ENCODE results near the gene NCAM2. TPM values are rescaled to one million over a fixed set of nuclear protein-coding genes. Genes with fewer than 3 reads are reported as not detected.

NCAM2 gene
- total and polyA plus RNA-seq, 2 experiments from 2014 or later = 1.7 to 6.3 TPM

DNA sequence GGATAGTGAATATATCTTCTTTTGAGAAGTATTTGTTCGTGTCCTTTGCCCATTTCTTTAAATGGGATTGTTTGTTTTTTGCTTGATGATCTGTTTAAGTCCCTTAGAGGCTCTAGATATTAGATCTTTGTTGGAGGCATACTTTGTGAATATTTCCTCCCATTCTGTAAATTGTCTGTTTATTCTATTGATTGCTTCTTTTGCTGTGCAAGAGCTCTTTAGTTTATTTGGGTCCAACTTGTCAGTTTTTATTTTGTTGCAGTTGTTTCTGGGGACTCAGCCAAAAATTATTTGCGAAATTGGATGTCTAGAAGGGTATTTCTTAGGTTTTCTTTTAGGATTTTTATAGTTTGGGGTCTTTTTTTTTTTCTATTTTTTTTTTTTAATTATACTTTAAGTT lies 302.8 kb downstream of the NCAM2 start:
- Histone ChIP-seq H3K4me1 (ENCODE audit: insufficient read depth) (no peaks in the 10 kb centered on the region), H3K4me2 (no peak overlapping the region), H3K36me3 (replicated peaks; ENCODE audit: insufficient read depth, low read depth) (no peaks in the 10 kb centered on the region), H4K20me1 (ENCODE audit: insufficient read depth, poor library complexity, severe bottlenecking) (no peaks in the 10 kb centered on the region), H3K4me3 (no peak overlapping the region), H3K9me3 (ENCODE audit: low read depth) (no peaks in the 10 kb centered on the region), H3K27me3 (no peaks in the 10 kb centered on the region), H3K79me2 (no peaks in the 10 kb centered on the region), H2AFZ (no peak overlapping the region), H3K9me2 (replicated peaks; ENCODE audit: insufficient read depth) (no peaks in the 10 kb centered on the region), H3K27ac (no peak overlapping the region)
- TF ChIP-seq EZH2 (IDR thresholded peaks at IDR 0.05; ENCODE audit: borderline replicate concordance) (no peak), EZH2phosphoT487 (IDR thresholded peaks at IDR 0.05; ENCODE audit: low read depth, severe bottlenecking, unreplicated experiment) (no peak)
- TF ChIP-seq, protein P1, sequence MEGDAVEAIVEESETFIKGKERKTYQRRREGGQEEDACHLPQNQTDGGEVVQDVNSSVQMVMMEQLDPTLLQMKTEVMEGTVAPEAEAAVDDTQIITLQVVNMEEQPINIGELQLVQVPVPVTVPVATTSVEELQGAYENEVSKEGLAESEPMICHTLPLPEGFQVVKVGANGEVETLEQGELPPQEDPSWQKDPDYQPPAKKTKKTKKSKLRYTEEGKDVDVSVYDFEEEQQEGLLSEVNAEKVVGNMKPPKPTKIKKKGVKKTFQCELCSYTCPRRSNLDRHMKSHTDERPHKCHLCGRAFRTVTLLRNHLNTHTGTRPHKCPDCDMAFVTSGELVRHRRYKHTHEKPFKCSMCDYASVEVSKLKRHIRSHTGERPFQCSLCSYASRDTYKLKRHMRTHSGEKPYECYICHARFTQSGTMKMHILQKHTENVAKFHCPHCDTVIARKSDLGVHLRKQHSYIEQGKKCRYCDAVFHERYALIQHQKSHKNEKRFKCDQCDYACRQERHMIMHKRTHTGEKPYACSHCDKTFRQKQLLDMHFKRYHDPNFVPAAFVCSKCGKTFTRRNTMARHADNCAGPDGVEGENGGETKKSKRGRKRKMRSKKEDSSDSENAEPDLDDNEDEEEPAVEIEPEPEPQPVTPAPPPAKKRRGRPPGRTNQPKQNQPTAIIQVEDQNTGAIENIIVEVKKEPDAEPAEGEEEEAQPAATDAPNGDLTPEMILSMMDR (IDR thresholded peaks at IDR 0.05; ENCODE audit: poor library complexity) = no peak
- DNase-seq (ENCODE audit: low spot score) = no peak
- WGBS (ENCODE audit: low lambda C conversion rate, missing lambda C conversion rate) = 71% methylated on average over 2 of the region's 2 CpGs

- DNase-seq (ENCODE audit: low spot score) = no peak
- no peak overlapping the region for H2AFZ ChIP-seq
- no peak overlapping the region for H3K27ac ChIP-seq
- TF ChIP-seq EZH2phosphoT487 (IDR thresholded peaks at IDR 0.05; ENCODE audit: low read depth, severe bottlenecking, unreplicated experiment) (no peak), EZH2 (IDR thresholded peaks at IDR 0.05; ENCODE audit: borderline replicate concordance) (no peak)
- TF ChIP-seq, protein P1 (IDR thresholded peaks at IDR 0.05; ENCODE audit: poor library complexity) = no peak
- no peaks in the 10 kb centered on the region for H3K9me2 ChIP-seq (replicated peaks; ENCODE audit: insufficient read depth)
- H3K79me2 ChIP-seq = no peaks in the 10 kb centered on the region
- H3K4me2 ChIP-seq = no peak overlapping the region
- no peak overlapping the region for H3K4me3 ChIP-seq
- H3K9me3 ChIP-seq (ENCODE audit: low read depth) = no peaks in the 10 kb centered on the region
- H3K27me3 ChIP-seq = no peaks in the 10 kb centered on the region
- WGBS (ENCODE audit: low lambda C conversion rate, missing lambda C conversion rate) = 70% methylated on average over 1 of the region's 1 CpG
- H4K20me1 ChIP-seq (ENCODE audit: insufficient read depth, poor library complexity, severe bottlenecking) = no peaks in the 10 kb centered on the region
- no peaks in the 10 kb centered on the region for H3K36me3 ChIP-seq (replicated peaks; ENCODE audit: insufficient read depth, low read depth)
- H3K4me1 ChIP-seq (ENCODE audit: insufficient read depth) = no peaks in the 10 kb centered on the region
Measured at GRCh38 chr21:21309510-21309909, 311.3 kb downstream of the NCAM2 start.

DNA sequence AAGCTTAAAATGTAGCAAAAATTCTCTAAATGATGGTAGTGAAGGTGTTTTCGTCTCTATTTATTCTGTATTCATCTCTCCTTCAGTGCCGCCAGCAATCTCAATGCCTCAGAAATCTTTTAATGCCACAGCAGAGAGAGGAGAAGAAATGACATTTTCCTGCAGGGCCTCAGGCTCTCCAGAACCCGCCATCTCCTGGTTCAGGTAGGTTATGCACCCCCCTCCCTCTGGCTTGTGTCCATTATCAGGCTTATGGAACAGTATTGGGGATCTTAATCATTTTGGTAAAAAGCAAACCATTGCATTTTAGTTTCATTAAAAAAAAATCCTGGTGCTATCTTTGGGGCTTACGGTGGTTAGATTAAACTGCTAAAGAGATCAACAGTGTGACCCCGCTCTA lies 326.1 kb downstream of the NCAM2 start:
- Histone ChIP-seq H3K9me2 (replicated peaks; ENCODE audit: insufficient read depth) (no peaks in the 10 kb centered on the region), H2AFZ (no peak overlapping the region), H3K79me2 (no peaks in the 10 kb centered on the region), H3K27me3 (no peaks in the 10 kb centered on the region), H3K9me3 (ENCODE audit: low read depth) (no peaks in the 10 kb centered on the region), H3K36me3 (replicated peaks; ENCODE audit: insufficient read depth, low read depth) (no peaks in the 10 kb centered on the region), H3K4me3 (no peak overlapping the region), H3K4me2 (no peak overlapping the region), H3K27ac (no peak overlapping the region), H4K20me1 (ENCODE audit: insufficient read depth, poor library complexity, severe bottlenecking) (no peaks in the 10 kb centered on the region), H3K4me1 (ENCODE audit: insufficient read depth) (no peaks in the 10 kb centered on the region)
- TF ChIP-seq EZH2phosphoT487 (IDR thresholded peaks at IDR 0.05; ENCODE audit: low read depth, severe bottlenecking, unreplicated experiment) (no peak), EZH2 (IDR thresholded peaks at IDR 0.05; ENCODE audit: borderline replicate concordance) (no peak)
- TF ChIP-seq, protein P1 (IDR thresholded peaks at IDR 0.05; ENCODE audit: poor library complexity) = no peak
- 81% methylated on average over 5 of the region's 5 CpGs for WGBS (ENCODE audit: low lambda C conversion rate, missing lambda C conversion rate)
- DNase-seq (ENCODE audit: low spot score) = no peak

DNA sequence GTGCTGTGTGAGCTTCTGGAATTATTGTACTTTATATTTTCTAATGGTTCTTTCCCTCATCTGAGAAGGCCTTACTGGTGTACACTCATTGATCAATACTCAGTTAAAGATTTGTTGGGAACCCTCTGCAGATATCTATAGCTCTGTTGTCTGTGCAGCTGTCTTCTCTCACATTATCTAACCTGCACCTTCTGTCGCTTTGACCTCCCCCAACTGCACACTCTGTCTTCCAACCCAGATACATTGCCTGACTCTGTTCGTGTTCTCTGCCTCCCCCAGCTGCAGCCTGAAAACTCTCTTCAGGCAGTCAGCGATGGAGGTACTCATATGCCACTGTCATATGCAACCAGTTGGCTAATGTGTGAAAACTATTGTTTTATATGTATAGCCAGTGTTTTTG lies 334.3 kb downstream of the NCAM2 start:
- H3K79me2 ChIP-seq = no peaks in the 10 kb centered on the region
- 82% methylated on average over 3 of the region's 3 CpGs for WGBS (ENCODE audit: low lambda C conversion rate, missing lambda C conversion rate)
- no peak overlapping the region for H2AFZ ChIP-seq
- no peaks in the 10 kb centered on the region for H3K27me3 ChIP-seq
- no peak for DNase-seq (ENCODE audit: low spot score)
- H3K4me1 ChIP-seq (ENCODE audit: insufficient read depth) = no peaks in the 10 kb centered on the region
- no peaks in the 10 kb centered on the region for H3K9me2 ChIP-seq (replicated peaks; ENCODE audit: insufficient read depth)
- TF ChIP-seq EZH2phosphoT487 (IDR thresholded peaks at IDR 0.05; ENCODE audit: low read depth, severe bottlenecking, unreplicated experiment) (no peak), EZH2 (IDR thresholded peaks at IDR 0.05; ENCODE audit: borderline replicate concordance) (no peak)
- TF ChIP-seq, protein P1 (IDR thresholded peaks at IDR 0.05; ENCODE audit: poor library complexity) = no peak
- no peaks in the 10 kb centered on the region for H4K20me1 ChIP-seq (ENCODE audit: insufficient read depth, poor library complexity, severe bottlenecking)
- H3K4me3 ChIP-seq = no peak overlapping the region
- H3K4me2 ChIP-seq = no peak overlapping the region
- no peak overlapping the region for H3K27ac ChIP-seq
- H3K36me3 ChIP-seq (replicated peaks; ENCODE audit: insufficient read depth, low read depth) = no peaks in the 10 kb centered on the region
- no peaks in the 10 kb centered on the region for H3K9me3 ChIP-seq (ENCODE audit: low read depth)

All from hepatocyte (in vitro differentiated cells).